ENCODE data around the gene BUD31. TPM values are rescaled to one million over a fixed set of nuclear protein-coding genes. Genes with fewer than 3 reads are reported as not detected.

Gene BUD31
- 76.3 and 77.2 TPM in 2 replicates for total RNA-seq

DNA sequence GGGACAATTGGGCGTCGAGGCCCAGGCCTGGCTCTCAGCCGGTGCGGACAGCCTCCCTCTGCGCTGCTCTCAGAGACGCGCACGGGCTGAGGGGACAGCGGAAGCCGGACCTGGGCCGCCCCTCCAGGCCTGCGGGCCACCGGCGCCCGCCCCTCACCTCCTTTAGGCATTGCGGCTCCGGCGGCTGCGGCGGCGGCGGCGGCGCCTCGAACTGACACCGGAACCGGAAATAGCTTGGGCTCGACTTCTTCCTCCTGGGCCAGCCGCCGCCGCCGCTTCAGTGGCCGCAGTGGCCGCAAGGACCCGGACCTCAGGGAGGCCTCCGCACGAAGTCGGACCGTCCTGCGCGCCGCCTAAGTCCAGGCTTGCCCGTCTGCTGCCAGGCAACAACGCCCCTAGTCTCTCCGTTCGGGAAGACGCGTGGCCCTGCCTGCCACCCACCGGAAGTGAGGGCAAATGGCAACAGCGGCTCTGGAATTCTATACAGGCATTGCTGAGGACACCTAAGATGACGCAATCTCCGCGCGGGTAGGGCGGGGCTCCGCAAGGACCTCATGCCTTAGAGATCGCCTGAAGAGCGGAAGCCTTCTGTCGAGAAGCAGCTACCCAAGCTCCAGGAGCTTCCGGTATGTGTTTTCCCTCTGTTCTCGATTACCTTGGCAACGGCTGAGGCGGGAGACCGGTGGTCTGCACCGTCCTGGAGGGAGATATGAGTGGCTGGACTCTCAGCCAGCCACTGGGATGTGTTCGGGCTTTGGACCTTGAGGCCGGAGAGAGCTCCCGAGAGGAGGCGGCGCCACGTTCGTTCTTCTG, at the start of gene BUD31, which contains the start of gene PDAP1:
Gene BUD31, plus strand, starts transcription at position 591 of the 813 bp plus-strand sequence. CDS start 2,124 bp downstream, outside the sequence.
Gene PDAP1, minus strand, starts transcription at position 219 of the 813 bp plus-strand sequence. Its CDS starts 49 bp downstream, at position 170.

DNA sequence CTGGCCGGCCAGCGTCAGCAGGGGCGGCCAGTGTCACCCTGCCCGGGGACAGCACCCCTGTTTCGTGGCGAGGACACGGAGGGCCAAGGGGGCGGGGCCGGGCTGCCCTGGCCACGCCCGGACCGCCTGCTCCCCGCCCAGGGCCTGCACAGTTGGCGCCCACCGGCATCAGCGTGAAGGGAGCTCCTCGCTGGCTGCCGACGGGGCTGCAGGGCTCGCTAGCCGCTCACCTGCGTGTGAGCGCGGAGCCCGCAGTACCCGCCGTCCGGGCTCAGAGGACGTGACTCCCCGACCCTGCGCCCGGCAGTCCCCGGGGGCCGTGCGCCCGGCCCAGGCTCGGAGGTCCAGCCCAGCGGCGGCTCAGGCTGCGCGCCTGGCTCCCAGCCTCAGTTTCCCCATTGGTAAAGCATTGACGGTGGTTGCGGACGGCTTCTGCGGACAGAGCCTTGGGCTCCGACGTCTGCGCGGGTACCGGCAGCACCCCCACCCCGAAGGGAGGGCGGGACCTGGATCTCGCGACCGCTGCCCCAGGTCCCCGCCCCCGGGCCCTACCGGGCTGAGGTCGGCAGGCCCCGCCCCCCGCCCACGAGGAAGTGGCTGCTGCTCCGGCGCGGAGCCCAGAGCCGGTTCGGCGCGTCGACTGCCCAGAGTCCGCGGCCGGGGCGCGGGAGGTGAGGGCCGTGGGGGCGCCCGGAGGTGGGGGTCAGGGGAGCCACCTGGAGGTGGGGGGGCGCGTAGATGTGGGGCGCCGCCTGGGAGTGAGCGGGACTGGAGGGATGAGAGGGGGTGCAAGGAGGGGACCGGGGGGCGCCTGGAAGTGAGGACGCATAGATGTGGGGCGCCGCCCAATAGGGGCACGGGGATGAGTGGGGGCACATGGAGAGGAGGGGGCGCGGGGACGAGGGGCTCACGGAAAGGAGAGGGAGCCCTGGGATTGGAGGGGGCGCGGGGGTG, 34.4 kb upstream of the BUD31 start, which contains the start of gene ARPC1B:
Gene ARPC1B, plus strand, starts transcription at position 620 of the 954 bp plus-strand sequence. CDS start 10,985 bp downstream, outside the sequence.

DNA sequence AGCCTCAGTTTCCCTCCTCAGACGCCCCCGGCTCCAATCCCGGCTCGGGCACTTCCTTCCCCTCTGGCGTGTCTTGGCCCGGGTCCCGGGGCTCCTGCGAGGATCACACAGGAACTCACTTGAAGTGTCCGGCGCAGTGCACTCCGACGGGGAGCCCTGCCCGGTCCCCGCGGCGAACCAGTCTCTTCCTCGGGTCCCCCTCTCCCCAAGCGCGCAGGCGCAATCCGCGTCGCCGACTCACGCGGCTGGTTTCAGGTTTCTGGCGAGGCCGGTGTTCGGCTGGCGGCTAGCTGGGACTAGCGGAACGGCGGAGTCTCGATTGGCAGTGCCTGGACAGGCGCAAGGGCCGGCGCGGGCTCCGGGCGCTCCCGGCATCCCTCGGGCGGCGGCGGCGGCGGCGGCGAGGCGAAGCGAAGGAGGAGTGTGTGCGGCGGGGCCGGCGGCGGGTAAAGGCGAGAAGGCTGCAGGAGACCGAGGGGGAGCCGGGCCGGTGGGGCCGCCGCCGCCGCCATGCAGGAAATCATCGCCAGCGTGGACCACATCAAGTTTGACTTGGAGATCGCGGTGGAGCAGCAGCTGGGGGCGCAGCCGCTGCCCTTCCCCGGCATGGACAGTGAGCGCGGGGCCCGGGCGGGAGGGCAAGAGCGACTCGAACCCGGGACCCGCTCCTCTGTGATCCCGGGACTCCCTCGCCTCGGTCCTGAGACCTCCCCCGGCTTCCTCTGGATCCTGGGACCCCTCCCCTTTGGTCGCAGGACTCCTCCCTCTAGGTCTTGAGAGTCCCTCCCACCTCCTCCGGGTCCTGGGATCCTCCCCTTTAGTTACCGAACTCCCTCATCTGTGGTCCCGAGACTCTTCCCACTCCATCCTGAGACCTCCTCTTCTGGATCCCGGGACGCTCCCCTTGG, 30.1 kb downstream of the BUD31 start, which contains the start of the genes CPSF4 and PTCD1:
Gene CPSF4, plus strand, starts transcription at position 371 of the 908 bp plus-strand sequence. Its CDS starts 140 bp downstream, at position 511.
Gene PTCD1, minus strand, starts transcription at position 226 of the 908 bp plus-strand sequence. CDS start 3,556 bp downstream, outside the sequence.

Other genes with a start within 250 kb of the BUD31 start
- not detected in 2 replicates for gene KPNA7, start 200.9 kb upstream of the BUD31 start, total RNA-seq
- under 0.01 and 0.32 TPM in 2 replicates for gene MYH16, start 136.1 kb upstream of the BUD31 start, total RNA-seq
- 230 and 311 TPM in 2 replicates for gene ARPC1A, start 83.1 kb upstream of the BUD31 start, total RNA-seq
- 395 and 544 TPM in 2 replicates for gene ARPC1B, start 34.2 kb upstream of the BUD31 start, total RNA-seq
- 54.9 and 85.2 TPM in 2 replicates for gene PDAP1, start 372 bp upstream of the BUD31 start, total RNA-seq
- gene PTCD1, start 29.8 kb downstream of the BUD31 start, total RNA-seq = 5.3 and 6.6 TPM in 2 replicates
- gene CPSF4, start 30.0 kb downstream of the BUD31 start, total RNA-seq = 35.4 and 40.1 TPM in 2 replicates
- gene ATP5MF, start 57.2 kb downstream of the BUD31 start, total RNA-seq = 375 and 564 TPM in 2 replicates
- 4.2 and 8.3 TPM in 2 replicates for gene ZNF789, start 63.9 kb downstream of the BUD31 start, total RNA-seq
- 18.1 and 25.8 TPM in 2 replicates for gene ZNF394, start 91.3 kb downstream of the BUD31 start, total RNA-seq
- gene ZKSCAN5, start 95.7 kb downstream of the BUD31 start, total RNA-seq = 11.3 and 13.7 TPM in 2 replicates
- gene FAM200A, start 143.1 kb downstream of the BUD31 start, total RNA-seq = 6.2 and 7.2 TPM in 2 replicates
- 49.6 and 68.9 TPM in 2 replicates for gene ZNF655, start 149.7 kb downstream of the BUD31 start, total RNA-seq
- gene TMEM225B, start 189.3 kb downstream of the BUD31 start, total RNA-seq = 0.89 TPM in 1 of 2 replicates, not detected in the other
- 9.2 and 9.7 TPM in 2 replicates for gene ZSCAN25, start 208.0 kb downstream of the BUD31 start, total RNA-seq

All from smooth muscle cell of the umbilical artery (primary cell).